HG02852 (cell line): ENCODE data around the gene PPP6R1.
"Not testable (repeated sequence)": the region's sequence is repeated elsewhere in the genome, so short reads cannot be mapped to it uniquely, and the experiment has no call there.

Source experiments
- ATAC-seq: cut with Tn5 transposase; IDR thresholded peaks from one replicate; pipeline ENCODE4 v1.9.1; 2021; ENCODE audit warnings: mild to moderate bottlenecking, moderate library complexity; ENCODE audit not compliant: unreplicated experiment

The PPP6R1 gene

GRCh38 chr19:55224679-55225414 is 34.0 kb downstream of the PPP6R1 start:
- not testable (repeated sequence) for ATAC-seq

- ATAC-seq, result no peak
Measured at GRCh38 chr19:55224038-55224665, 34.7 kb downstream of the PPP6R1 start.

- no peak for ATAC-seq
Measured at GRCh38 chr19:55223291-55224037, 35.4 kb downstream of the PPP6R1 start.

- ATAC-seq, result no peak
Measured at GRCh38 chr19:55220525-55220924, 38.3 kb downstream of the PPP6R1 start.

- no peak for ATAC-seq
Measured at GRCh38 chr19:55216461-55217198, 42.2 kb downstream of the PPP6R1 start.

GRCh38 chr19:55213547-55213946 is 45.3 kb downstream of the PPP6R1 start:
- no peak for ATAC-seq

- no peak for ATAC-seq
Measured at GRCh38 chr19:55212447-55212846, 46.4 kb downstream of the PPP6R1 start.

GRCh38 chr19:55209693-55210472 is 48.9 kb downstream of the PPP6R1 start:
- no peak for ATAC-seq

- no peak for ATAC-seq
Measured at GRCh38 chr19:55208880-55209692, 49.7 kb downstream of the PPP6R1 start, which contains the start of gene PTPRH. Gene PTPRH (minus strand): TSS chr19:55209501. CDS start chr19:55209433, 68 bp downstream.

GRCh38 chr19:55206664-55207500 is 51.9 kb downstream of the PPP6R1 start:
- no peak for ATAC-seq

GRCh38 chr19:55202199-55202598 is 56.6 kb downstream of the PPP6R1 start:
- not testable (repeated sequence) for ATAC-seq

GRCh38 chr19:55199620-55200204 is 59.1 kb downstream of the PPP6R1 start:
- no peak for ATAC-seq

- no peak for ATAC-seq
Measured at GRCh38 chr19:55198651-55199050, 60.2 kb downstream of the PPP6R1 start.

- no peak for ATAC-seq
Measured at GRCh38 chr19:55197528-55197927, 61.3 kb downstream of the PPP6R1 start.

- ATAC-seq, result no peak
Measured at GRCh38 chr19:55196803-55197202, 62.0 kb downstream of the PPP6R1 start.

GRCh38 chr19:55193481-55193880 is 65.3 kb downstream of the PPP6R1 start:
- no peak for ATAC-seq

- no peak for ATAC-seq
Measured at GRCh38 chr19:55189403-55189835, 69.4 kb downstream of the PPP6R1 start.

GRCh38 chr19:55188625-55189024 is 70.2 kb downstream of the PPP6R1 start:
- ATAC-seq, result no peak
